HG03565 (cell line): ENCODE measurements around the gene C1orf116.

Experiments
- ATAC-seq: cut with Tn5 transposase; IDR thresholded peaks from one replicate; pipeline ENCODE4 v1.9.1; 2021; ENCODE audit warnings: mild to moderate bottlenecking, moderate library complexity; ENCODE audit not compliant: unreplicated experiment

Gene C1orf116

DNA sequence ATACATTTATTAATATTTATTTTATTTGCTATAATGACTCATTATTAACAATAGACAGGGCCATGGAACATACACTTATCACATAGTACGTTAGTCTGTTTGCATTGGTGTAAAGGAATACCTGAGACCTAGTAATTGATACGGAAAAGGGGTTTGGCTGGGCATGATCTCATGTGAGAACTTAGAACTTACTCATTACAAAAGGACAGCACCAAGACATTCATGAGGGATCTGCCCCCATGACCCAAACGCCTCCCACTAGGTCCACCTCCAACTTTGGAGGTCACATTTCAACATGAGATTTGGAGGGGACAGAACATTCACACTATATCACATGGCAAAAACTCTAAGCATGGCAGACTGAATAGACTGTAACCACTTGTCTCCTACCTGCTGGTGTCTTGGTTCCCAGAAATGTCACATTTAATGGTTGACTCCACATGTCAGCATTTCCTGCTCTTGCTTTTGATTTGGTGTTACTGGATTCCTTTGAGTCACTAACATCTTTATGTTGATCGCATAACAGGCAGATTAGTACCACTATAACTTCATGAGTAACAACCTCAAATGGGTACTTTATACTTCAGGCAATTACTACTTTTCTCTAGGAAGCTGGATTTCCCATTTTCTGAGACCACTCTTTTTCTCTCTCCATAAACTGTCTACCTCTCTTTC, 3.5 kb upstream of the C1orf116 start:
- ATAC-seq, result no peak

DNA sequence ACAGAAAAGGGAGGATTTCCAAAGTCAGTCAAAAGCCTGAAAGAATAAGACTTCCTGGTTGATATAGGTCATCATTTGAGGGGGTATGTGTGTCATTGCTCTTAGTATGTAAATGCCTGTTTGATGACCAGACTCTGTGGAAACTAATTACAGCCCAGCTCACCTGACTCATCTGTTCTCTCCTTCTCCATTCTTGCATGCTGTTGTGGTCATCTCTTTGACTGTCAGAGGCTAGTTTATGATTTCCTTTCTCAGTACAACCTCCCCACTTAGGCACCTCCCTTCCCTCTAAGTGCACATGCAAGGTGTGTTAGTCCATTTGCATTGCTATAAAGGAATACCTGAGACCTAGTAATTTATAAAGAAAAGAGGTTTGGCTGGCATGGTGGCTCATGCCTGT, 2.4 kb upstream of the C1orf116 start:
- no peak for ATAC-seq

DNA sequence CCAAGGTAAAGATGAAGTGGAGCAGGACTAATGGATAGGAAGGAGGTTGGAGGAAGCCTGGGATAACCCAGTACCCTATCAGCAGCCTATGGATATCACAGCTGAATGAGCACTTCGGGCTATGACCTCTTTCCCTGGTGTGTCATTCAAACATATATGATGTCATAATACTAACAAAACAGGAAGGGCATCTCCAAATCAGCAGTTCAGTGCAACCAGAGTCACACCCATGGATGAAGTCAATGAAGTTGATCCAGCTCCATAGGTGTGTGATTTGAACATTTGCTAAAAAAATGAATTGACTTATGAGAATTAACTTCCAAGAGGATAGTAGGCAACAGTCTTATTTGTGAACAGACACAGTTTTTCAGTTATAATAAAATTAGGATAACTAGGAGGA, 1.7 kb upstream of the C1orf116 start:
- ATAC-seq, result no peak

DNA sequence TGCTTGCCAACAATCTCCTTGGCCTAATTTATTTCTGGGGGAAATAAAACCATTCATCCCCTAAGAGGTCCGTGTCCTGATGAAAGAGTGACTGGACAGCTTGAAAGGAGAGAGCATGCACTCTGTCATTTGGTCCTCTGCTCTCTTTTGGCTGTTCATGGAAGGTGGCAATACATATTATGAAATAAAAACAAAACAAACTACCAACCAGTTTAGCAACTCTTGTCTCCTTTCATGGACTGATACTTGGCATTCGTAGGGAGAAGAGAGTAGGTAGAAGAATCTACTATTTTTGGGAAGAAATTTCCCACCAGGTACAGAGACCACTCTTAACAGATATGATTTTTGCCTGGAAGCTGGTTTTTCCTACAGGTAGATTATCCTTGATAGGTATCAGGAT, 746 bp upstream of the C1orf116 start:
- ATAC-seq, result no peak

DNA sequence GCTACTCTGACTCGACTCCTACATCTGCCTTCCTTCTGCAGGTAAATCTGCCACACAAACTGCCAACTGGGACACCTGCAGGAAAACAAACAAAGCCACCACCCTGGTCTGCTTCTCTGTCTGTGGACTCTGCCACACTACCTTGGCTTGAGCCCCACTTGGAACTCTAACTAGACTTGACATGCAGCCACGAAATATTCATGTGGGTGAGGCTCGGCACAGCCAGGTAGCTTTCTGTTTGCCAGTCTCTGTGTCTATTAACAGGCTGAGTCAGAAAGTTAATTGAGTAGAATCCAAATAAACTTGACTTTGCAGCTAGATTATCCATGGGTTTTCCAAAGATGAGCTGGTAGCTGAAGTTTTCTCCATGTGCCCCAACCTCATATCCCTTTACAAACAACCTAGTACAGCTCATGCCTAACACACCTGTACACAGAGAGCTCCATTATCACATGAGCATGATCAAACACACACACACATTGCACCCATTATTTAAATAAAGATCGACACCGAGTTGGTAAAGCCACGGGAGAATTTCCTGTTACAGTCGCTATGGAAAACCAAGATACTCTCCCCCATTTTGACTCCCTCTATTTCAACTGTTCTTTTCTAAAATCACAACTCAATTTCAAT, 808 bp downstream of the C1orf116 start:
- ATAC-seq, result no peak

DNA sequence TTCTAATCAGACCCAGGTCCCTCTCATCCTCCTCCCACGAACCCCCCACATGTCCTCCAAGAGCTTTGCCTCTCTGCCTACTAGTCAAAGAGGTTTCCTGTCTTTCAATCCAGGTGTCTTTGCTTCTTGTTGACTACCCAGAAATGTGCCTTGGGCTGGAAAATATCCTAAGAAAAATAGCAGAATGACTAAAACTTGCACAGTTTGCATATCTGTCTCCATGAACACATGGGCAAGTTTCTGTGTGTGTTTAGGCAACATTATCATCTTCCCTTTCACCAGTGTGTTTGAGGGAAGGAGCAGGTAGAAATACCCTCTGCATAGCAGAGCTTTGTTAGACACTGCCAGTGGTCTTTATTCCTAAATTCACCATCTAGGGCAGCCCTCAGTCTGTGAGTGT, 1.5 kb downstream of the C1orf116 start:
- no peak for ATAC-seq

DNA sequence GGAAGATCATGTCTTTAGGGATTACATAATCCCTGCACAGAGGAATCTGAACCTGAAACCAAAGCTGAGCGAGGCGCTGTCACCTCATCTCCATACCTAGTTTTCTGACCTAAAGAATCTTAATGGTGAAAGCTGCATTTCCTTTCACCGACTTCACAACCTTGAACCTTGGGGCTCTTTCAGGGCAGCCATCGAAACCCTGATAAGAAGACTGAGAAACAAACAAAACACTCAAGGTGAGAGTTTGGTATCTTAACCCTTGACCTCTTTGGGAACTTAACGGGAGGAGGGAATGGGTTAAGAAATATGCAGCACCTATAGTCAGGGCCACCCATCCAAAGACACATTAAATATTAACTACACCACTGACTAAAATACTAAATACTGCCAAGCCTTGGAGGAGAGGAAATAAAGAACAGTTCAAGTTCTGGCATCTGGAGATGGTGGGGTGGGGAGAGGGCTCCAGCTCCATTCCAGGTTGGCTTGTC, 2.0 kb downstream of the C1orf116 start:
- ATAC-seq, result no peak

DNA sequence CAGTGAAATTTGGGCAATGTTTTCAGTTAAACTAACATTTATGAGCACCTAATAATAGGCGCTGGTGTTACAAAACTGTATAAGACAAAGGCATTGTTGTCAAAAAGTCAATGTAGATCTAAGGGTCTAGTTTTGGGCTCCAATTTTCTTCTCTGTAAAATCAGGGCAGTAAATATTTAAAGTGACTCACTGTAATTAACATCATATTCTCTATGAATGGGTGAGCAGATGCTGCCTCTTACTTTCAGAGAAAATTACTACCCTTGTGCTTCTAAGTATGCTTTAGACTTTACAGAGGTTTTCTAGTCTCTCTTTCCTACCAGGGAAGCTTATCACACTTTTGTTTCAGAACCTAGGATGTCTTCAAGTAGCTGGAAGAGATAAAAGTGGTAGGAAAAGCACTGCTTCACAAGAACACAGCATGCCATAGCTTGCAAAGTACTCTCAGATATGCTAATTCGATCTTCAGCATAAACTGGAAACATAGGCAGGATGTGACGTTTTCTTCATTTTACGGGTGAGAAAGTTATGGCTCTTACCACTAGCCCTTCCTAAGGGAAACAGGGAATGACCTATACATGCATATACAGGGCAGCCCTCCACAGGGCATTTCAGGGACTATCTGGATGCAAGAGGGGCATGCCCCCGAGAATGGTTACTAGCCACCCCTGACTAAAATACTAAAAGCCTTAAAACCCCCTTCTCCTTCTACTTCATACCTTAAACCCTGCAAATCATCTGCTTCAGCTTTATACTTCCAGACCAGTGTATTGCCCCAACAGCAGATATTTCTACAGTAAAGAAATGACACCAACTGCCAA, 2.6 kb downstream of the C1orf116 start:
- no peak for ATAC-seq

DNA sequence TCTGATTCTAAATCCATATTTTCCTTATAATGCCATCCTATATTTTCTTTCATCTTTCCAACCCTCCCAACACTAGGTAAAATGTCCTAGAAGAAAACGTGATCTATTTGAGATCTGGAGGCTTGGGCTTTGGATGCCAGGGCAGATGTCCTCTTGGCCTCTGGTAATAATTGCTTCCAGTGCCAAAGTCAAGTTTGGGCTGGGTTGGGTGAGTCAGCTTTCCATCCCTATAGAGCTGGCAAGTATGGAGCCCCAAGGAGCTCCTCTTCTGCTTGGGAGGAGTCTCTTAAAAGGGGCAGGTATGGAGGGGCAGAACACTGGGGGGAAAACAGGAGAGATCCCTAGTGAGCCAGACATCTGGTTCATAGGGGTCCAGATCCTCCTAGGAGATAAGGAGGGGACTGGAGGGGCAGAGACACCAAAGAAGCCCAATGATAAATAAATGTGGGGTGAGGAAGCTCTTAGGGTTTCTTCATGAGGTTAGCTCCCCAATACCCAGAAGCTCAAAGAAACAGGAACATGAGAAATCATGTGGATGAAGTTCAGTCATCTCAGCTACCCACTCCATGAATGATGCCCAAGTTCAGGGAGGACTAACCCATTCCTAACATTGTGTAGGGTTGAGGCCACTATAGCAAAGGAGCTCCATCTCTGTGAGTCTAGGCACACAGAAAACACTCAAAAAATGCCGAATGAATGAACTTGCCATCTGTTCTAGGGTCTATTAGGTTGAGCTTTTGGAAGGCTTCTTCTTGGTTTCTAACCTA, 3.5 kb downstream of the C1orf116 start:
- ATAC-seq, result no peak

DNA sequence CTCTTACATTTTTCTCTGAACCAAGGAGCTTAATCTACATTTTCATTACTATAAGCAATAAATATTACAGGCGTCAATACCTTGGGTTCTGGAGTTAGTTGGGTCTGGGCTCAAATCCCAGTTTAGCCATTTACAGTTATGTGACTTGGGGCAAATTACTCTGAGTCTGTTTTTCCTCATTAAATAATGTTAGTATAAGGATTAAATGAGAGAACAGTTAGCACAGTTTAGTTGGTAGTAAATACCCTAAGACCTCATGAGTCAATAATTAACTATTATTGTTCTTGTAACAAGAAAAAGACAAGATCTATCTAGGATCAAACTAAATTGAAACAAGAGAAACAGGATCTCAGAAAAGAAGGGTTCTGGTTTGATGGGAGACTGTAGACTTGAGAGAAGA, 4.6 kb downstream of the C1orf116 start:
- no peak for ATAC-seq

DNA sequence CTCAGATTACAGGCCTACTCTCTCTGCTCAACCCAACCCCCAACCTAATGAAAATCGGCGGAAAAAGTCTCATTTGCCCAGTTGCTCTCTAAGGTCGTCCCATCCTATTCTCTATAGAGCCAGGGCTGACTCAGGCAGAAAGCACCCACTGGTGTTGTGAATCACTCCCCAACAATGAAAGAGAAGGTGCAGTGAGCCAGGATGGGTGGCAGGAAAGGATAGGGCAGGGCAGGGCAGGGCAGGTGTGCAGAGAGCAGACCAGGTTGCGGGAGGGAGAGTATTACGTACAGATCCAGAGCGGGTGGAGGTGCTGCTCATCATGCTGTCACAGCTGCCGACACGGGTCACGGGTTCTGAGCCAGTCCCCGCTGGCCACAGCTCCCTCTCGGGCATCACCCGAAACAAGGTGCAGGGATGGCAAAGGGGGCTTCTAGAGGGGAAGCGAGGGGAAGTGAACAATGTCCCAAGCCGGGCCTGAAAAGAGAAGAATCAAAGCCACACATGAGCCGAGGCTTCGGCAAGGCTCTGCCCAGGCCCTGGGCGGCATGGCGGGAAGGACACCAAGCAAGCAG, 5.3 kb downstream of the C1orf116 start:
- no peak for ATAC-seq

DNA sequence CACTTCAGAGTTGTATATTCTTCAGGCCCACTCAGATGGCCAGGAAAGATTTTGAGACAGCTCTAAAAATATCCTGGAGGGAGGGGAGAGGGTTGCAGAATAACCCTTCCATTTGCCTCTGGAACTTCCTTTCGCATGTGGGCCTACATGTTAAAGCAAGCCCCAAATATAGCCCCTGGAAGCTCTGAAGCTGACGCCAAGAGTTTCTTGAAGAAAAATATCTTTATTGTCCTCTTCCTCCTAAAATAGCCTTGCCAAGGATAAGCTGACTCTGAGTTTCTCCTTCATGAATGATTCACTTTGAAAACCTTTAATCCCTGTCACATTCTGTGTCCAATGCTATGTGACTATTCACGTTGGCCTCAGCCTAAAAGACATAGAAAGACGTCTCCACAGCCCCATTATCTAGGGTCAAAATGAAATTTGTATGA, 6.4 kb downstream of the C1orf116 start:
- no peak for ATAC-seq

DNA sequence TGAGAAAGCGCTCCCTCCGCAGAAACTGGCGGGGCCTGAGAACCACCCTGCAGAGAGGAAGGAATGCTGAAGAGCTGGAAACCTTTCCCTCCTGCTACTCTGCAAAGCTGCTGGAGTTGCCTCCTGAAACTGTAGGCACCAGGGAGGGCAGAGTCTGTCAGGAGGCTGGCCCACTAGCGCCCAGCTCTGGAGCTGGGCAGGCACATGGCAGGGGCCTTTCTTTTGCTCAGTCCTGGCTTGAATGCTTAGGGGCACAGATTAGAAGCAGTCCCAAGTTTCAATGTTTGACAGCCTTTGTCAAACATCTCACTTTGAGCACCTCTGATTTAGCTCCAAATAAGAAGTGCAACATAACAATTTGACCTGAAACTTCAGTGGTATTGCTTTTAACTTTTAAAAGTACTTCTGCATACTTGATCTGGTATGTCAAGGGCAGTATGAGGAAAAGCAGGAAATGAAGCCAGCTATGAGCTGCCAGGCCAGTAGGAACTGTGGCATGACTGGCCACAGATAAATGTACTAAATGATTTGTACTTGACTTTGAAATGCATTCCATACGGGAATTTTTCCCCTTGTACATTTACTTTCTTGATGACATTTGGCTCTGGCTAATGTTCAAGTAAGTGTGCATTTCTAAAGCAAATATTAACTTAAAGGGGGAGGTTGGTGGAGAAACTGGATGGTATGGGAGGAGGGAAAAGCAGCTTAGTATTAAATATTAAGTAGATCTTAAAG, 7.2 kb downstream of the C1orf116 start:
- ATAC-seq, result no peak

DNA sequence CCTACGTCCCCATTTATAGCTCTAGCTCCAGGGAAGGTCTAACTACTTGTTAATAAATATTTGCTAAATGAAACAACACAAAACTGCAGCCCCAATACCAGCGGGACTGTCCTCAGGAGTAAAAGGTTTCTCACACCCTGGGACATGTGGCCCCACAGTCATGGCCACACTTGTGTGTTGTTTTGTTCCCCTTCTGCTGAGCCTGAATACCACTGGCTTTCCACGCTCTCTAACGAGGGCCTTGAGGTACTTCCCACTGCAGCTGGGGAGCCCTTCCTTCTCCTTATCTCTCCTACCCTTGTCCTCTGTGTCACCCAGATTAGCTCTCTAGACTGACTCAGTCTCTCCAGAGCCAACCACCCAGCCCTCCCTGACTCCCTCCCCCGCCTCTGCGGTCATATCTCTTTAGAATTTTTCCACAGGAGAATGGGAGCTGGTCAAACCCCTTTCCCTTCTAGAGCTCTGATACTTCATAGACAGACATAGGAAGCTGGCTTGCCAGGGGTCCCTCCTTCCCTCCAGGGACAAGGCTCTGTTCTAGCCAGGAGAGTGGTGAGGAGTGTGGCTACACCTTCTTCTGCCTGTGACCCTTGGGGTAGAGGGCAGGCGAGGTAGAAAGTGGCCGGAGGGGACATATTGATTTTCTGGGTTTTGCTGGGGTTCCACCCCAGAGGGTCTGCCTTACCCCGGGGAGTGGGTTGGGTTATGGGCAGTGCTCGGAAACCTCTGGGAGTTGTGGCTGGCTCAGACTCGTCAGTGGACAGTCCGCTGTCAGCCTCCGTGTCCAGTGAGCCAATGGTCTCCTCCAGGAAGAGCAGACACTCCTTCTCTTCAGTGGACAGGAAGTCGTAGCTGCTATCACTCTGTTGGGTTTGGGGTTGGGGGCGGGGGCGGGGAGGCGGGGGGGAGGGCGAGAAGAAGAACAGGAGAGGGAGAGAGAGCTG, 8.1 kb downstream of the C1orf116 start:
- no peak for ATAC-seq

DNA sequence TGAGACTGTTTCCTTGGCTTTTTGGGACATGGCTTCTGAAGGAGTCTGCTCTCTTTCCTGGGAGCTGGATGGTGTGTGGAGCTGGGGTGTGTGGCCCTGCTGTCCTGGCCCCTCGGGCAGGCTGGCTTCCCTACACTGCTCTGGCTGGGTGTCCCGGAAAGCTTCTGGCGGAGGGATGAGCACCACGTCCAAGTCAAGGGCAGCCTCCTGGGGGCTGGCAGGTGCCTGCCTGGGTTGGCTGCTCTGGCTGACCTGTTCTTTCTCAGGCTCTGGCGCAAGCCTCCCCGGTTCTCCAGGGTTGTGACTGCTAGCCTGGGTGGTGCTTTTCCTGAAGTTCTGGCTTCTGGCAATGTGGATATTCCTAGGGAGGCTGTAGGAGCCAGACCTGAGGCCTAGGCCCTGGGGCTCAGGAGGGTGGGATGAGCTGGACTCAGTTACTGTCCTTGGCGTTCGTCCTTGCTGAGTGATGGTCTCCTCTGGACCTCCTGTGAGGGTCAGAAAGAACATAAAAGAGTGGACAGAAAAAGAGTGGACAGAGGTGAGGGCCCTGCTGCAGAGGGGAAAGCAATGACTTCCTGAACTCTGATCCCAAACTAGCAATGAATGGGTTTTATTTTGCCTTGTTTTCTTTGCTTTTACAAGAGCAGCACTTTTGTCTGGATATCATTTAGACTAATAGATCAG, 9.4 kb downstream of the C1orf116 start:
- no peak for ATAC-seq

DNA sequence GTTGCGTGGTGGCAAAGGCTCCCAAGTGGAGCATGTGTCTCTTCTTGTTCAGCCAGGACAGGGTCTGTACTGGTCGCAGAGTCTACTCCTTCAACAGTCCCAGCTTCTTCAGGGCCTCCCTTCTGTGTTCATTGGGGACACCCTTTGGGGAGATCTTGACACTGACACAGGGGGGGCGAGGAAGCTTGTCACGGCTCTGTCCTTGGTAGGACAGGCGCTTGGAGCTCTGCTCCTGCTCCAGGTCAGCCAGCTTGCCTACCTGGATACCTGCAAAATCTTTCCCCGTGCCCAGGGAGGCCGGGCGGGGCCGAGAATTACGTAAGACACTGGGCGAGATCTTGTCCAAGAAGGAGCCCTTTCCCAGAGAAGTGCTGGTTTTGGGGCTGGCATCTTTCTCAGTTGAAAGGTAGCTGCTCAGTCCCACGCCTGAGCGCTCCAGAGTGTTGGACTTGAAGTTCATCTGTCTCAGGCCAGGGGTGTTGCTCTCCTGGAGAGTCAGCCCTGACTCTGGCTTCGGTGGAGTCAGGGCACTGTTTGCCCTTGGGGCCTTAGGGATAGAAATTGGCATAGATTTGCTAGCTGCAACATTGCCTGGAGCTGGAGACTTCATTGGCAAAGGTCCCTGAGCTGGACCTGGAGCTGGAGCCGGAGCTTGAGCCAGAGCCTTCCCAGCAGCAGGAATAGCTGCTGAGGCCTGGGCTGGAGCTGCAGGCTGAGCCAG, 10.5 kb downstream of the C1orf116 start:
- no peak for ATAC-seq

DNA sequence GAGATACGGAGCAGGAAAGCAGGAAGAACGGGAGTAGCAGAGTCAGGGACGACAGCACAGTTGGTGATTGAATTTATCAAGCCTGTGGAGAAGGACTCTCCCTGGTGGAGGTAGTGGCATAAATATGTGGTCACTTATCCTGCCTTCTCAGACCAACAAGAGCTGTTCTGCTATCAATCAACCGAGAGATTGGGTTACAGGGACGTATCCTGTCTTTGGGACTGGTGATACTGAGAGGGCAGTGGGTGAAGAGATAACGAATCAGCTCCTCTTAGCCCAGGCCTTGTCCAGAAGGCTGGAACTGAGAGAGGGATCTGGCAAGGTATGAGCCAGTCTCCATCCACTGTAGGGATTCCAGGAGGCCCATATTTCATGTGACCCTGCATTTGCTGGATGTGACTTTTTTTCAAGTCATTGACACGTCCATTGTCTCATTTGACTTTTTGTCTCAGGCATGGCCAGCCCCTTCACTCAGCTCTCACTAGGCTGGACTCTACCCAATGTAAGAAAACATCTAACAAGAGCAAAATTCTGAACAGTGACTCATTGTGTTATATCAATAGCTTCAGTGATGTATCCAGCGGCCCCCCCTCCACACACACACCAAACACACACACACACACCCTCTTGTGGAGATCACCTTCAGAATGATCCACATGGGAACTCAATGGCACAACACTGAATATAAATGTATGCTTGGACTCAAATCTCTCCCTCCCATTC, 11.3 kb downstream of the C1orf116 start:
- ATAC-seq, result no peak
